Trophoblast cell (in vitro differentiated cells and primary cell): Measurements from ENCODE around the gene TRIM71.

Experiments used
- DNase-seq, 2 donors: peaks; one replicate each; pipeline ENCODE4 v3.0.0-alpha.2; 2016
- H2AFZ ChIP-seq: 2 replicates; pipeline ENCODE4 v1.6.1; 2013; ENCODE audit warnings: low read length, moderate library complexity, mild to moderate bottlenecking; ENCODE audit not compliant: insufficient read depth, poor library complexity
- H2AK5ac ChIP-seq: 2 replicates; pipeline ENCODE4 v1.6.1; 2013; ENCODE audit warnings: mild to moderate bottlenecking, low read length
- H2BK120ac ChIP-seq: 2 replicates; pipeline ENCODE4 v1.6.1; 2013; ENCODE audit warnings: low read length, mild to moderate bottlenecking, moderate library complexity; ENCODE audit not compliant: insufficient read depth, poor library complexity
- H2BK12ac ChIP-seq: 2 replicates; pipeline ENCODE4 v1.6.1; 2013; ENCODE audit warnings: mild to moderate bottlenecking, low read length, moderate library complexity
- H2BK5ac ChIP-seq: 2 replicates; pipeline ENCODE4 v1.6.1; 2013; ENCODE audit warnings: low read length, low read depth, moderate library complexity, mild to moderate bottlenecking; ENCODE audit not compliant: poor library complexity
- H3K14ac ChIP-seq: 2 replicates; pipeline ENCODE4 v1.6.1; 2013; ENCODE audit warnings: mild to moderate bottlenecking, low read length
- H3K18ac ChIP-seq: 2 replicates; pipeline ENCODE4 v1.6.1; 2013; ENCODE audit warnings: mild to moderate bottlenecking, low read length
- H3K23ac ChIP-seq: 2 replicates; pipeline ENCODE4 v1.6.1; 2013; ENCODE audit warnings: low read length
- H3K27ac ChIP-seq: 2 replicates; pipeline ENCODE4 v1.5.1; 2013; ENCODE audit warnings: low read depth, mild to moderate bottlenecking, inconsistent platforms, low read length, moderate library complexity
- H3K27me3 ChIP-seq: 2 replicates; pipeline ENCODE4 v1.6.1; 2013; ENCODE audit warnings: inconsistent platforms, mild to moderate bottlenecking, low read length, moderate library complexity; ENCODE audit not compliant: insufficient read depth
- H3K36me3 ChIP-seq, 2 experiments: 1 replicate in 1 of 2; 2 replicates in 1 of 2; pipeline ENCODE4 v1.6.1; 2013; ENCODE audit warnings: low read length in 2 of 2, mild to moderate bottlenecking in 2 of 2, moderate library complexity in 1 of 2; ENCODE audit not compliant: insufficient read depth in 2 of 2, control insufficient read depth in 1 of 2
- H3K4ac ChIP-seq: 2 replicates; pipeline ENCODE4 v1.6.1; 2013; ENCODE audit warnings: low read depth, mild to moderate bottlenecking, low read length, moderate library complexity
- H3K4me1 ChIP-seq, 2 experiments: 1 replicate in 1 of 2; 2 replicates in 1 of 2; pipeline ENCODE4 v1.6.1; 2013; ENCODE audit warnings: low read length in 2 of 2, mild to moderate bottlenecking in 2 of 2, moderate library complexity in 1 of 2; ENCODE audit not compliant: insufficient read depth in 2 of 2, control insufficient read depth in 1 of 2
- H3K4me2 ChIP-seq: 2 replicates; pipeline ENCODE4 v1.6.1; 2013; ENCODE audit warnings: inconsistent platforms, mild to moderate bottlenecking, low read length, moderate library complexity
- H3K4me3 ChIP-seq: 2 replicates; pipeline ENCODE4 v1.5.1; 2013; ENCODE audit warnings: mild to moderate bottlenecking, low read depth, low read length, inconsistent platforms
- H3K79me1 ChIP-seq: one replicate; pipeline ENCODE4 v1.6.1; 2013; ENCODE audit warnings: low read length
- H3K79me2 ChIP-seq: 2 replicates; pipeline ENCODE4 v1.6.1; 2013; ENCODE audit warnings: low read length, mild to moderate bottlenecking; ENCODE audit not compliant: control insufficient read depth, insufficient read depth, poor library complexity
- H3K9ac ChIP-seq: 2 replicates; pipeline ENCODE4 v1.6.1; 2013; ENCODE audit warnings: mild to moderate bottlenecking, low read length
- H3K9me3 ChIP-seq: 2 replicates; pipeline ENCODE4 v1.6.1; 2013; ENCODE audit warnings: low read depth, mild to moderate bottlenecking, control low read depth, inconsistent platforms, low read length; ENCODE audit not compliant: insufficient read depth
- H4K12ac ChIP-seq: 2 replicates; pipeline ENCODE4 v1.6.1; 2013; ENCODE audit warnings: low read depth, mild to moderate bottlenecking, low read length, moderate library complexity
- H4K8ac ChIP-seq: 2 replicates; pipeline ENCODE4 v1.6.1; 2013; ENCODE audit warnings: low read depth, mild to moderate bottlenecking, low read length, moderate library complexity
- H4K91ac ChIP-seq: one replicate; pipeline ENCODE4 v1.6.1; 2013; ENCODE audit warnings: low read depth, mild to moderate bottlenecking, low read length, moderate library complexity
- WGBS: extraction: QIAGEN DNeasy Blood & Tissue Kit; methylation state at CpG from one replicate; pipeline ENCODE4 v1.1.7; 2013; ENCODE audit warnings: missing lambda C conversion rate; ENCODE audit not compliant: insufficient read length, insufficient coverage; ENCODE audit errors: extremely low coverage; 5-methylcytosine and 5-hydroxymethylcytosine counted together

The TRIM71 gene

DNA sequence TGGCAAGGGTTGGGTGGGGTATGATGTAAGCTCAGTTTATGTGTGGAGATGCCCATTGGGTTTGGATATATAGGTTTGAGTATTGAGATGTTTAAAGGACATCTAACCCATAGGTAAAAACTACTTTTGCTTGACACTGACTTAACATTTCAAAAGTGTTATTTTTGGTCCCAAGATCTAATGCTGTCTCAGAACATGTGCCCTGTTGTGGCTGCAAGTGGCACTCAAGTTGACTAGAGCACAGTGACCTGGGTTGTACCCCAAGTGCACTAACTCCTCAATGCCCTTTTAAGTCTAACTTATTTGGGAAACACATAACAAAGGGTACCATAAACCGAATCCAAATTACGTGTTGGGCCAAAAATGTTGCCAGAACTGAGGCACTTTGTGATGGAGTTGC is 77.2 kb downstream of the TRIM71 start:
- Histone ChIP-seq H3K23ac (no peak overlapping the region), H2BK120ac (no peak overlapping the region), H3K9ac (no peak overlapping the region), H3K18ac (no peak overlapping the region), H4K12ac (no peak overlapping the region), H3K4ac (no peak overlapping the region), H3K79me2 (no peaks in the 10 kb centered on the region), H3K27me3 (no peaks in the 10 kb centered on the region), H3K27ac (no peak overlapping the region), H4K8ac (no peak overlapping the region), H3K4me1 (peaks cover 3 to 9% of the 10 kb centered on the region in 2 experiments), H4K91ac (no peak overlapping the region), H3K4me2 (no peak overlapping the region), H3K9me3 (peaks cover 3% of the 10 kb centered on the region), H3K14ac (no peak overlapping the region), H3K36me3 (peaks cover 19 to 20% of the 10 kb centered on the region in 2 experiments), H3K79me1 (peaks cover 3% of the 10 kb centered on the region), H2BK5ac (no peak overlapping the region), H3K4me3 (no peak overlapping the region), H2BK12ac (no peak overlapping the region), H2AFZ (no peak overlapping the region), H2AK5ac (no peak overlapping the region)
- no peak for DNase-seq
- no CpG with 5 or more reads among the region's 2 CpGs for WGBS

DNA sequence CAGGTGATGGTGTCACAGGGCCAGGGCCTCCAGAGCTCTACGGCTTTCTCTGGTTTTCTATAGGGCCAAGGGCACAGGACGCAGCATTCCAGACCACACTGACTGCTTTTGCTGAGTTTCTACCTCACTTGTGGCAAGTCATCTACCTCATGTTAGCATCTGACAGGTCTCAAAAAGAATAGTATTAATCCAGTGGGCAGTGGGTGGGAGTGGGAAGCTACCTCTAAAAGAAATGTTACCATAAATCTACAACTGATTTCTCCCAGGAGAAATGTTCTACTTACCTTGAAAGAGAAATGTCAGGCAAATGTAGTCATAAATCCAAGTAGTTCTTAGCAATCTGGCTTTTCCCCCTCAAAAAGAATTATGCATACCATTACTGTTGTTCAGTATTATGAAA is 77.9 kb downstream of the TRIM71 start:
- no peak overlapping the region for H2AK5ac ChIP-seq
- no peaks in the 10 kb centered on the region for H3K79me2 ChIP-seq
- H2AFZ ChIP-seq, result no peak overlapping the region
- no CpG with 5 or more reads among the region's 2 CpGs for WGBS
- no peak overlapping the region for H3K18ac ChIP-seq
- H3K4me3 ChIP-seq, result no peak overlapping the region
- H2BK12ac ChIP-seq, result no peak overlapping the region
- H3K9me3 ChIP-seq, result peaks cover 2% of the 10 kb centered on the region
- no peak overlapping the region for H3K14ac ChIP-seq
- DNase-seq, result no peak
- no peak overlapping the region for H3K9ac ChIP-seq
- H3K27me3 ChIP-seq, result no peaks in the 10 kb centered on the region
- peaks cover 3 to 11% of the 10 kb centered on the region in 2 experiments for H3K4me1 ChIP-seq
- no peak overlapping the region for H3K4ac ChIP-seq
- H2BK120ac ChIP-seq, result no peak overlapping the region
- H4K91ac ChIP-seq, result no peak overlapping the region
- no peak overlapping the region for H3K23ac ChIP-seq
- H3K79me1 ChIP-seq, result peaks cover 3% of the 10 kb centered on the region
- no peak overlapping the region for H3K4me2 ChIP-seq
- no peak overlapping the region for H4K8ac ChIP-seq
- no peak overlapping the region for H2BK5ac ChIP-seq
- no peak overlapping the region for H4K12ac ChIP-seq
- H3K36me3 ChIP-seq, result peaks cover 13 to 14% of the 10 kb centered on the region in 2 experiments
- no peak overlapping the region for H3K27ac ChIP-seq

DNA sequence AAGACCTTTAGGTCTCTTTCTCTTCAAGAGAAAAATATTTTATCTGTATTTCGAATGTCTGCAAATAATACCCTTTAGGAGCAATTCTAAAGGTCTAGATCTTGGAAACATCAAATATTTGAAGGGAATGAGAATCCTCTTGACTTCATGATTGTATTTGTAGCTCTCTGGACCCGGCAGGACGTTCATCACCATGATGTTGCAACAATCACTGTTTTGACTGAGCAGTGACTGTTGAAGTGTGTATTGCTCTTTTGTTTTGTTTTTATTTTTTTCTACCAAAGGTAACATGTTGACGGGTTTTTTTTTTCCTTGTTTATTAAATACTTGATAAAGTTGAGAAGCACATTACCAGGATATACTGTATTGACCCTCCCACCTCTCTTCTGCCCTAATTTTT is 78.3 kb downstream of the TRIM71 start:
- Histone ChIP-seq H3K9me3 (no peaks in the 10 kb centered on the region), H3K79me2 (no peaks in the 10 kb centered on the region), H2BK12ac (no peak overlapping the region), H2BK120ac (no peak overlapping the region), H2BK5ac (no peak overlapping the region), H4K12ac (no peak overlapping the region), H3K4me1 (peaks cover 3 to 11% of the 10 kb centered on the region in 2 experiments), H3K18ac (no peak overlapping the region), H3K27me3 (no peaks in the 10 kb centered on the region), H3K79me1 (peaks cover 3% of the 10 kb centered on the region), H4K91ac (no peak overlapping the region), H3K4me2 (no peak overlapping the region), H3K23ac (no peak overlapping the region), H3K9ac (no peak overlapping the region), H3K4me3 (no peak overlapping the region), H2AK5ac (no peak overlapping the region), H3K36me3 (peaks cover 9% of the 10 kb centered on the region in 2 experiments), H3K27ac (no peak overlapping the region), H4K8ac (no peak overlapping the region), H2AFZ (no peak overlapping the region), H3K14ac (no peak overlapping the region), H3K4ac (no peak overlapping the region)
- WGBS, result no CpG with 5 or more reads among the region's 4 CpGs
- no peak for DNase-seq

DNA sequence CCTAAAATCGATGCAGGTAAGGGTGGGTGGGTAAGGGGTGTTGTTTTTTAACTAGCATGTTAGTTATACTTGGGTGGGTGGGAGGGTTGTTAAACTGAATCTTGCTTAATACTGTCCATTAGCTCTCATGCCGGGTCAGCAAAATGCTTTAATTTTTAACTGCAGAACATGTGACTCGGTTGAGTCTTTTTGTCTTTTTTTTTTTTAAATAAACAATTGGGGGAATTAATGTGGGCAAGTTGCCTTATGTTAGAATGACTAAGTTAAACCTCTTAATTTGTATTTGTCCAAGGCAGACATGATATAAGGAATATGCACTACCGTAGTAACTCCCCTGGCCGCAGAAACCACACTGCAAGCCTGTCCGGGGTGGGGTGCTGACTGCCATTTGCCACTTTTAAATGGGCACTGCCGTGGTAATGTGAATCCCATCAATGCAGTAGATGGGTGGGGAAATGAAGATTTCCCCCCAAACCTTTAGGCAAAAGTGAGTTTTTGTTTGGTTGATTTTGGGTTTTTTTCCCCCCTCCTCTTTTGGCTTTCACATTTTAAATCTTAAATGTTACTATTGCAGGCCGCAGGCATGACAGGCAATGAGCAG is 79.3 kb downstream of the TRIM71 start:
- Histone ChIP-seq H2AFZ (no peak overlapping the region), H3K27me3 (no peaks in the 10 kb centered on the region), H3K4me2 (no peak overlapping the region), H3K4me3 (no peak overlapping the region), H3K4ac (no peak overlapping the region), H2BK12ac (no peak overlapping the region), H2AK5ac (no peak overlapping the region), H3K4me1 (peaks cover 3 to 11% of the 10 kb centered on the region in 2 experiments), H4K12ac (no peak overlapping the region), H3K79me2 (no peaks in the 10 kb centered on the region), H3K18ac (no peak overlapping the region), H3K36me3 (peaks cover 2% of the 10 kb centered on the region in 2 experiments), H2BK5ac (no peak overlapping the region), H3K27ac (no peak overlapping the region), H3K9me3 (no peaks in the 10 kb centered on the region), H3K23ac (no peak overlapping the region), H4K8ac (no peak overlapping the region), H3K14ac (no peak overlapping the region), H3K79me1 (peaks cover 3% of the 10 kb centered on the region), H2BK120ac (no peak overlapping the region), H3K9ac (no peak overlapping the region), H4K91ac (no peak overlapping the region)
- no CpG with 5 or more reads among the region's 8 CpGs for WGBS
- no peak for DNase-seq
